ENCODE data around the gene STARD10.

GRCh38 chr11:72775288-72776110 is 18.3 kb downstream of the STARD10 start:
- TF ChIP-seq TARDBP (IDR thresholded peaks at IDR 0.05) (no peak), BHLHE40 (IDR thresholded peaks at IDR 0.05; ENCODE audit: borderline replicate concordance) (no peak), ZNF384 (IDR thresholded peaks at IDR 0.05) (no peak)

Data from HEK293T (cell line).